GM21423 (cell line): ENCODE data around the gene B4GALNT2.
"Not testable (repeated sequence)": the region's sequence is repeated elsewhere in the genome, so short reads cannot be mapped to it uniquely, and the experiment has no call there.

Source experiments
- ATAC-seq: cut with Tn5 transposase; IDR thresholded peaks from one replicate; pipeline ENCODE4 v1.9.1; 2021; ENCODE audit warnings: mild to moderate bottlenecking, moderate library complexity; ENCODE audit not compliant: unreplicated experiment

B4GALNT2 gene

DNA sequence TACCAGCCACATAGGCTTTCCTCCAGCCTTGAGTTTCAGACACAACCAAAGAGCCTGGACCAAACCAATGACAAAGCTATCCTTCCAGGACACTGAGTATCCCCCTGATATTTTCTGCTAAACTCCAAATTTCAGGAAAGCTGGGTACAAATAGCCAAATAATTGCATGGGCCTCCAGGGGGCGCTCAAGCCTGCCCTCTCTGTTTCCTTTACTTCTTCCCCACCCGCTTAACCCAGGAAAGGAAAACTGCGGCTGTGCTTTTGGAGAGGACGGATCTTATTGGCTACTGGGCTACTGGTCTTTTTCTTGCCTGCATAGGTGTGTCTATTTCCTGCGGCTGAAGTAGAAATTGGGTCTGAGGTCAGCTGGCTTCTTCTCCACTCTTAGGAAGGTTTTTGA, 47.7 kb downstream of the B4GALNT2 start:
- no peak for ATAC-seq

DNA sequence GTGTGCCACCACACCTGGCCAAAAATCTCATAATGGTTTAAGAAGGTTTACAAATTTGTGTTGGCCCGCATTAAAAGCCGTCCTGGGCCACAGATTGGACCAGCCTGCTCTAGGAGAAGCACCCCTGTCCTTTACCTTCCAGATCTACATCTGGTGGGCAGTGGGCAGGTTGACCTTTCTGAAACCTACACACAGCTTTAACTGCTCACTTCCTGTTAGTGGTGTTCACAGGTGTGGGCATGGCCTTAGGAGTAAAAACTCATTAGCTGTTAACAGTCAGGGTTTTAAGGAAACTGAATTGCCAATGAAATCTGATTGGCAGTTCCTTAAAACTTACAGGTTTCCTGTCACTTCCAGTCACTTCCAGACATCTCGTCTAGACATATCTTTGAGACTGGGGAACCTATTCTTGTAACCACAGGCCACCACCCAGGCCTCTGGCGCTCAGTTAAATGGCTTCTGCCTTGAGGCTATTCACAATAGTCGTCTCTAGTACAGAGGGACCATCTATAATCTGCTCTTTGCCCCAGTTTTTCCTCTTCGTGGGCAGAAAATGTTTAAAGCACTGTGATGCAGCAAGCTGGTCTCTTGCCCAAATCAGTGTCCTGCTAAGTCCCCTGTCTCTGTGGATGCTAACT, 48.5 kb downstream of the B4GALNT2 start:
- ATAC-seq, result no peak

DNA sequence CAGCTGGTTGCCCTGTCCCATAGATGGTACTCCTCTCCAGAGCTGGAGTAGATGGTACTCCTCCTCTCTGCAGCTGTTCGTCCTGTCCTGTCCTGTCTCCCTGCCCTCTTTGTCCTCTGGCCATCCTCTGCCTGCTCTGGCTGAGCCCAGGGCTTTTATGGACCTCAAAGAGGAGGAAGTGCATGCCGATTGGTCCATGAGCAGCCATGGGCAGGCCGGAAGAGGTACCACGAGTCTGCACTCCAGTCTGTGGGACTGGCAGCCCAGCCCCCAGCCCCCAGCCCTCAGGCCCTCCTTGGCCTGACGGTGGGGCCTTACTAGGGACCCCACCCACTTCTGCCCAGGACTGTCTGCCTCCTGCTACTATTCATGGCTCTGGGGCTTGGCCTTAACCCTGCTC, 50.8 kb downstream of the B4GALNT2 start:
- ATAC-seq, result no peak

DNA sequence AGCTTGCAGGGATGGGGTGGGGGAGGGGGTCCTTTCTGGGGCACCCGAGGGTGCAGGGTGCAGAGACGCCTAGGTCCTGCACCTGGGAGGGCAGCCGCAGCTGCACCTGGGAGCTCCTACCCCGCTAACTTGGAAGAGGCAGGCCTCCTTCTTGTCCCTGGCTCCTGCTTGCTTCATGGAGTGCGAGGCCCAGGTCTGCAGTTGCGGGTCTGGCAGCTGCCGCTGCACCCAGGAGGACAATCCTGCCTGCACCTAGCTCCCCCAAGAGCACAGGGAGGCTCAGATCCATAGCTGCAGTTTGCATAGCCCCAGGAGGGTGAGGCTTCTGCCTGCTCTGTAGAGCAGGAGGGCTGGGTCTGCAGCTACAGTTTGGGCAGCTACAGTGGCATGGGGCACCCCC, 51.2 kb downstream of the B4GALNT2 start:
- ATAC-seq, result no peak

DNA sequence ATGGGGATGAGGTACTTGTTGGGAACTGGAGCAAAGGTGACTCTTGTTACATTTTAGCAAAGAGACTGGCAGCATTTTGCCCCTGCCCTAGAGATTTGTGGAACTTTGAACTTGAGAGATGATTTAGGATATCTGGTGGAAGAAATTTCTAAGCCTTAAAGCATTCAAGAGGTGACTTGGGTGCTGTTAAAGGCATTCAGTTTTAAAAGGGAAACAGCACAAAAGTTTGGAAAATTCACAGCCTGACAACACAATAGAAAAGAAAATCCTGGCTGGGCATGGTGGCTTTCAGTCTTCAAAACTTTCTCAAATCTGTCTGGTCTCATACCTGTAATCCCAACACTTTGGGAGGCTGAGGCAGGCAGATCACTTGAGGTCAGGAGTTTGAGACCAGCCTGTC, 52.0 kb downstream of the B4GALNT2 start:
- ATAC-seq, result not testable (repeated sequence)

DNA sequence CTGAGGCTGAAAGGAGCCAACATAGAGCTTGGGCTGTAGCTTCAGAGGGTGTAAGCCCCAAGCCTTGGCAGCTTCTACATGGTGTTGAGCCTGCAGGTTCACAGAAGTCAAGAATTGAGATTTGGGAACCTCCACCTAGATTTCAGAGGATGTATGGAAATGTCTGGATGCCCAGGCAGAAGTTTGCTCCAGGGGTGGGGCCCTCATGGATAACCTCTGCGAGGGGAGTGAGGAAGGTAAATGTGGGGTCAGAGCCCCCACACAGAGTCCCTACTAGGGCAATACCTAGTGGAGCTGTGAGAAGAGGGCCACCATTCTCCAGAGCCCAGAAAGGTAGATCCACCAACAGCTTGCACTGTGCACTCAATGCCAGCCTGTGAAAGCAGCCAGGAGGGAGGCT, 52.8 kb downstream of the B4GALNT2 start:
- ATAC-seq, result not testable (repeated sequence)

DNA sequence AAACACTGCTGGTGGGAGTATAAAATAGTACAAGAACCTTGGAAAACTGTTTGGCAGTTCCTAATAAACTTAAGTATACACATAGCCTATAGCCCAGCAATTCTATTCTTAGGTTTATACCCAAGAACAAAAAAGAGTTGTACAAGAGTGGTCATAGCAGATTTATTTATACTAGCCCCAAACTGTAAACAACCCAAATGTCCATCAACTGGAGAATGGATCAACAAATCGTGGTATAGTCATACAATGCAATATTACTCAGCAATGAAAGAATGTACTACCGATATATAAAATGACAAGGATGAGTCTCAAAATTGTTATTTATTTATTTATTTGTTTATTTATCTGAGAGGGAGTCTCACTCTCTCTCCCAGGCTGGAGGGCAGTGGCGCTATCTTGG, 54.7 kb downstream of the B4GALNT2 start:
- ATAC-seq, result no peak

DNA sequence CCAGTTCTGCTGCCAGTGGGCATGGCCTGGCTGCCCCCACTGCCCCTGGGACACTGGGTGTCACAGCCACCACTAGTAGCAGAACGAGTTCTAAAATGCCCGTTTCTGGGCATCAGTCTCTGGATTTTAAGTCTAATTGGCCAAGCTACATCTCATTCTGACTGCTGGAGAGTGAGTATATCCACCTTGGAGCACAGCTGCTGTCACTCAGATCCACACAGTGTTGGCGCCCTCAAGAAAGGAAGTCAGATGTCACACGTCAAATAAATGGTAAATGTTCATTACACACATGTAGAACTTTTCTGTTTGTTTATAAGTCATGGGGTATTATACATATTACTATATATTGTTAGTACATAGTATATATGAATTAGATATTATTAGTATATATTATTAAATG, 58.4 kb downstream of the B4GALNT2 start:
- ATAC-seq, result no peak

DNA sequence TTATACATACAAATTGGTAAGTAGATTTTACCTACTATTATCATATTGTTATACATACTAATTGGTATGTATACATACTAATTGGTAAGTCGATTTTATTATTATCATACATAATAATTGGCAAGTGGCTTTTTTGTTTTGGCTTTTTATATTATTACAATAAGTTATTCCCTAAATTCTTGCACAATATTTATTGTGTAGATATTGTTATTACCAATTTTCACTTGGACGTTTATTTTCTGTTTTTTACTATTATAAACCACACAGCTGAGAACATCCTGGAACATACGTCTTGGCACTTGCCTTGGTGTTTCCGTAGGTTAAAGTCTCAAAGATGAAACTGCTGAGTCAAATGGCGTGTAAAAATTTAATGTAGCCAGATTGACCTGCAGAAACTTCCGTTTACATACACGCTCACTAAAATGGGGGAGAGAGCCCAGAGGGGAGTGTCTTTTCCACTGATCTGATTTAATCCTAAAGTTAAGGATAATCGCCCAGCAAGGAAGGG, 58.9 kb downstream of the B4GALNT2 start:
- peak; percentile 5 for ATAC-seq

DNA sequence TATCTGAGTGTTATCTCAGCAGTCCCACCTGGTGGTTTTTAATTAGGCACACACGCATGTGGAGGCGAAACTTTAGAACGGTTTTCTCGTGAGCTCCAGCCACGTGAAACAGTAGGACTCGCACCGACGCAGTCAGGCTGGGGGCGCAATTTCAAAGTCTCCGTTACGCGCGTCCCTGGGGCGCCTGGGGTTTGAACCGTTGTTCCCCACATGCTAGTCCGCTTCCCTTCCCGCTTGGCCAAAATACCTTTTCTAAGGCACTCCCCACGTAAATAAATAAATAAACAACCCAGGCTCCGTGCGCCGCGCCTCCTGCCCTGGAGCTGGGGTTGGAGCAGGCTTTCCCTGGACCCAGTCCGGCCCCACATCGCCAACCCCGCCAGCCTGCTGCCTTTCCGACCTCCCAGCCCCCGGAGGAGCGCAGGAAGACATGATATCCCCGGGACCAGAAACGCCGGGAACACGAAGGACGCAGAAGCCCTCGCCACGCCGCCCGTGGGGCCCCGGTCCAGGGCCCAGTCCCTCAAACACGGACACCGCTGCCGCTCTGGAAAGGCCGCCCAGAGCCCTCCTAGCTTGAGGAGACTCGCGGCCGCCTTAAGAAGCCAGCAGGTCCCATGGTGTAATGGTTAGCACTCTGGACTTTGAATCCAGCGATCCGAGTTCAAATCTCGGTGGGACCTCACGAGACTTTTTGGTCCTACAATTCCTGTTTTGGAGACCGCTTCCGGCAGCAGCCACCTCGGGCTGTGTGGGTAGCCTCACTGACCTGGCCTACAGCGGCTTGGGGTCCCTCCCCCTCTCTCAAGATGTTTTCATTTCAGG, 59.6 kb downstream of the B4GALNT2 start:
- ATAC-seq, result peak; percentile 25

DNA sequence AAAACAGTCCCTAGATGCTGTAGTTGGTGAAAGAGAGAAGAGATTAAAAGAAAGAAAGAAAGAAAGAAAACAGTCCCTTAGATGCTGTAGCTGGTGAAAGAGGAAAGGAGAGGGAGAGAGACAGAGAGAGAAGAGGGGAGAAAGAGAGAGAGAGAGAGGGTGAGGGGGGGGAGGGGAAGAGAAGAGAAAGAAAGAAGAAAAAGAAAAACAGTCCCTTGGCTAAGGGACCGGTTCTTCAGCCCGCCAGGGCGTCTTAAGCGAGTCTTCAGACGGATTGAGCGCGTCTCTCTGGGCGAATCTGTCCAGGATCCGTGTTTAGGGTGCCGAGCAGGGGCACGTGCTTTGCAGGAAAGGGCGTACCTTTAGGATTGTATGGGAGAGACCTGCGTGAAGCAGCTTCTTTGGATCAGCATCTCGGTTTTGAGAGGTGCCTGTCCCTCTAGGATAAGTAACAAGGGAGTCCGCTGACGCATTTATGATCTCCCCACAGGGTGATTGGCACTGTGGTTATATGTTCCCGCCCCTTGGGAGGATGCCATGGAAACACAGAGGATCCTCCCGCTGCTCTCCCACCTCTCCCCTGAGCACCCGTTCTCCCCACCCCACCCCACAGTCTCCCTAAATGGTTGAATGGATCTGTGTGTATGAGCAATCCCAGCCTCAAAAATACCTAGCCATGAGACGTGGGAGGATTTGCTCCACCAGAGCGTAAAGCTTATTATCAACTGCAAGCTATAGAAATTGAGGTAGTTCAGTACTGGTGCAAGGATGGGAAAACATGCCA, 61.1 kb downstream of the B4GALNT2 start:
- no peak for ATAC-seq

DNA sequence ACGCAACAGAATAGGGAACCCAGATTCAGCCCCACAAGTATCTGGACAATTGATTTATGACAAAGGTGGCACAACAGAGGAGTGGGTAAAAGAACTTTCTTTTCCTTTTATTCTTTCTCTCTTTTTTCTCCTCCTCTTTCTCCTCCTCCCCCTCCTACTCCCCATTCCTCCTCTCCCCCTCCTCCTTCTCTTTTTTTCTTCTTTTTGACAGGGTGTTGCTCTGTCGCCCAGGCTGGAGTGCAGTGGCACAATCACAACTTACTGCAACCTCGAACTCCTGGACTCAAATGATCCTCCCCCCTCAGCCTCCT, 61.7 kb downstream of the B4GALNT2 start:
- no peak for ATAC-seq

DNA sequence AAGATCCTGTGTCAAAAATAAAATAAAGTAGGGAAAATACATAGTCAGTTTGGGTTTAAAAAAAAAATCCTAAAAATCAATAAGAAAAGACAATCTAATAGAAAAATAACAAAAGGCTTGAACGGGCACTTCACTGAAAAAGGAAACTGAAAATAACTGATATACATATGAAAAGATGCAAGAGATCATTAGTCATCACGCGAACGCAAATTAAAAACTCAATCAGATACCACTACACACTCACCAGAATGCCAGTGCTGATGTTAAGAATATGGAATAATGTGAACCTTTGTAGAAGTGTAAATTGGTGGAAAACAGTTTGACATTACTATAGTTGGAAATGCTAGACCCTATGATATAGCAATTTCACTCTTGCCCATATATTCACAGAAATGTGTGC, 63.2 kb downstream of the B4GALNT2 start:
- no peak for ATAC-seq

DNA sequence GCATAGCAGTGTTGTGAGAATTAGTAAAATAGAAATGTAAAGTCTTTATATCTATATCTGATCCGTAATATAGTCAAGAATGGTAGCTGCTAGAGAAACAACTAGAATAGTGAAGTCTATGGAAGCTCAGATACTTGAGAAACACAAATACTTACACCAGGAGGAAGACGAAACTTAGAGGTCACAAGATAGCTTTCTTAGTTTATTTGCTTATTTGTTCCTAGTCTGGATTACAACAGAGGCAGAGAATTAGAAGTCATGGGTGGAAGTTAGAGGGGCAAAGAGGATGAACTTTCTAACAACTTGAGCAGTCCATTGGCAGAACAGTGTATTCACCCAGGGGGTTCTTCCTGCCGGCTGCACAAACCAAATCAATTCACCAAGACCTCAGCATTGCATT, 64.0 kb downstream of the B4GALNT2 start:
- no peak for ATAC-seq

DNA sequence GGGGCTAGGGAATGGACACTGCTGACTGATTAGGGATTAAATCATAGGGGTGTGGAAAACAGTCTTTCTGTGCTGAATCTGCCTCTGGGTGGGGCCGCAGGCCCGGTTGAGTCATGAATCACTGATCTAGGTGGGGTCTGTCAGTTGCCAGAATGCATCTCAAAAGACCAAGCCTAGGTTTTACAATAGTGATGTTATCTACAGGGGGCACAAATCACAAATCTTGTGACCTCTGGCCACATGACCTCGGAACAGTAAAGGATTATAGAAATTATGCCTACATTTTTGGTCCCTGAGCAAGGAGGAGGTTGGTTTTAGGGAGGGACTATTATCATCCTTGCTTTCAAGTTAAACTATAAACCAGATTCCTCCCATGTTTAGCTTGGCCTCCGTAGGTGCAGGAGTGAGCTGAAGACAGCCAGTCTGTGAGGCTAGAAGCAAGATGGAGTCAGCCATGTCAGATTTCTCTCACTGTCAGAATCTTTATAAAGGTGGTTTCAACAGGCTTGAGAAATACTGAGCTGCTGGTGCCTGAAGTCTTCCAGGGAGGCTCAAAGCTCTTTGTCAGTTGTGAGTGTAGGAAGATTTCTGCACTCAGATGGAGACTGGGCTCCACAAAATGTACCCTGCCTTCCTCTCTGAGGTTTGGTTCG, 64.9 kb downstream of the B4GALNT2 start:
- ATAC-seq, result no peak

DNA sequence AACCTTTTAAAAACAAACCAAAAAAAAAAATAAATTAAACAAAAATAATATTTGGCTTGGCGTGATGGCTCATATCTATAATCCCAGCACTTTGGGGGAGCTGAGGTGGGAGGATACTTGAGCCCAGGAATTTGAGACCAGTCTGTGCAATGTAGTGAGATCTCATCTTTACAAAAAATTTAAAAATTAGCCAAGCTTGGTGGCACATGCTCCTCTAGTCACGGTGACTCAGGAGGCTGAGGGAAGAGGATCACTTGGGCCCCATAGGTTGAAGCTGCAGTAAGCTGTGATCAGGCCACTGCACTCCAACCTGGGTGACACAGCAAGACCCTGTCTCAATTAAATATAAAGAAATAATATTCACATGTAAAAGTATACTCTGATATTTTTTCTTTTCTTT, 65.6 kb downstream of the B4GALNT2 start:
- no peak for ATAC-seq

DNA sequence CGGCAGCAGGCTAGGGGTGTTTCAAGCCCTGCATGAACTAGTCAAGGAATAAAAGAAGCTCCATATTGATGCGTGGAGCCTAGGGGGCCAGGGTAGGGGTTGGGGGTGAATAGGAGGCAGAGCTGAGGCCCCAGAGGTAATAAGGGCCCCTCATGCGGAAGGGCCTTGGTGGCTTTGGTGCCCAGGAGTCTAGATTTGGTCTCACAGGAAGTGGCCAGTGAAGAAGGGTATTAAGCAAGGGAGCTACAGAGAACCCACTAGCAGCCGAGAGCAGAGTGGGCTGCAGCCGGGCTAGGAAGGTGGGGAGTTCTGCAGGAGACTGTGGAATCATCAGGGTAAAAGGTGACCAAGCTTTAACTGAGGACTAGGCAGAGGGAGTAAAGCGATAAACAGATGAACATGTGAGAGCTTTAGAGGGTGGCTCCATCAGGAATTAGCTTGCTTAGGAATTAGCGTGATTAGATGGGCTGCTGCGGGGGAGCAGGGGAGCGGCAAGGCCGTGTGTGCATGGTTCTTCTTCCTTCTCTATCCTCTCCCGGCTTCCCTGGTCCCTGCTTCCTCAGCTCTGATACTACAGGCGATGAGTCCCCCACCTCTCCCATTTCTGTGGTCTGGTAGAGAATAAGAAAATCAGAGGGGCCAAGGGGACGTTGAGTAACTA, 68.0 kb downstream of the B4GALNT2 start:
- ATAC-seq, result no peak

DNA sequence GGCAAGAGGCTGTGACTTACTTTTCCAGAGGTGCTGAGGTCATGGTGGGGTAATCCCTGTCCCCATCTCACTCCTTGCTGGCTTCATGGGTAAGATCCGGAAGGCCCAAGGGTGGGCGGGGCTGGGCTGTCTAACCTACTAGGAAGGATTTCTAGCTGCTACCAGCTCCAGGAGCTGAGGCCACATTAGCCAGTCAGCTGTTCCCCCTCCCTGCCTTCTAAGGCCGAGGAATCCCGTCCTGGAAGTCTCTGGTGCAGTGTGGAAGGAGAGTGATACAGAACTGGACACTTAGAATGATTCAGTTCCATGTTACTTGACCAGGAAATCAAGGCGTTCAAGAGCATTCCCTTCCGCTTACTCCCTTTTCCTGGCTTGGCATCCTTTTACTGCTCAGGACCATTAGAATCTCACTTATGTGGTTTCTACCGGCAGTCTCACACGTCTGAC, 68.9 kb downstream of the B4GALNT2 start:
- no peak for ATAC-seq

DNA sequence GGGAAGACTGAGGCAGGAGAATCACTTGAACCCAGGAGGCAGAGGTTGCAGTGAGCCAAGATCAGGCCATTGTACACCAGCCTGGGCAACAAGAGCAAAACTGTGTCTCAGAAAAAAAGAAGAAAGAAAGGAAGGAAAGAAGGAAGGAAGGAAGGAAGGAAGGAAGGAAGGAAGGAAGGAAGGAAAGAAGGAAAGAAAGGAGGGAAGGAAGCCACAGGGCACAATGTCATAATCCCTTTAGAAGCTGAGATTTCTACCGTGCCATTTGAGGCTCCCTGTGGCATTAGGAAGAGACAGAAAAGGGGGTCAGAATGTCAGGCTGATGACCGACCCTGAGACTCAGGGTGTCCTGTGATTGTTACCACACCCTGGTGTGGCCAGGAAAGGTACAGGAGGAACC, 71.2 kb downstream of the B4GALNT2 start:
- ATAC-seq, result no peak

DNA sequence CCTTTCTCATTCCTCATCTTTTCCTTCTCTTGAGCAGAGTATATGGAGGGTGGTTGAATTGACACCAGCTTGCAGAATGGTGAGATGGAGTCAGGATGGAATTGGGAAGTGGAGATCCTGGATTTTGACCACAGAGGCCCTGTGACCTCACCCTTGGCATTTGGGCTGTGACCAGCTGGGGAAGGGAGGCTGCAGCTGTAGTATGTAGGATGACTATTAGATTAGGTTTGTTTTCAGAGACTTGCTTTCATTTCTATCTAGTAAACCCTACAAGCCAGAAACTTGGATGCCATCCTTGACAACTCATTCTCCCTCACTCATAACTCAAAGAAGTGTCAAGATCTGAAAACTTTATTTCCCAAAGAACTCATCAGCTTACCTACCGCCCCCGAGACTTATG, 71.9 kb downstream of the B4GALNT2 start:
- no peak for ATAC-seq
